Kidney (tissue), 14 donors: ENCODE results near the gene PROSER3. TPM values are rescaled to one million over a fixed set of nuclear protein-coding genes. Genes with fewer than 3 reads are reported as not detected.

ENCODE experiments used
- DNase-seq, 5 donors: peaks; one replicate each; pipeline ENCODE4 v3.0.0-alpha.2; 2013 to 2020
- FAIRE-seq: peaks from 2 replicates; lab custom pipeline; 2012; peaks lifted over from hg19 to GRCh38; lab: Jason Lieb, UNC
- H3K27ac ChIP-seq, 2 donors: one replicate each; pipeline ENCODE4 v1.7.0; 2013; ENCODE audit warnings: low read depth in 2 of 2, low read length in 2 of 2, inconsistent platforms in 1 of 2
- H3K27me3 ChIP-seq: one replicate; pipeline ENCODE4 v1.7.1; 2013; ENCODE audit warnings: low read length, inconsistent platforms; ENCODE audit not compliant: control insufficient read depth, insufficient read depth
- H3K36me3 ChIP-seq, 3 donors: one replicate each; pipeline versions ENCODE4 v1.7.0 to v1.7.1; 2013; ENCODE audit warnings: low read length in 3 of 3, control low read depth in 1 of 3, inconsistent platforms in 1 of 3; ENCODE audit not compliant: insufficient read depth in 3 of 3, control insufficient read depth in 2 of 3
- H3K4me1 ChIP-seq, 3 donors: one replicate each; pipeline versions ENCODE4 v1.7.0 to v1.7.1; 2013; ENCODE audit warnings: low read length in 3 of 3, inconsistent platforms in 1 of 3, low read depth in 1 of 3; ENCODE audit not compliant: control insufficient read depth in 2 of 3, insufficient read depth in 2 of 3
- H3K4me3 ChIP-seq, 3 donors: one replicate each; pipeline versions ENCODE4 v1.7.0 to v1.8.1; 2013; ENCODE audit warnings: low read length in 3 of 3, control low read depth in 1 of 3, inconsistent platforms in 1 of 3
- H3K9ac ChIP-seq, 3 donors: one replicate each; pipeline versions ENCODE4 v1.7.0 to v1.7.1; 2013; ENCODE audit warnings: low read length in 3 of 3, control low read depth in 1 of 3, inconsistent platforms in 1 of 3
- H3K9me3 ChIP-seq, 3 donors: one replicate each; pipeline versions ENCODE4 v1.7.0 to v1.7.1; 2013; ENCODE audit warnings: low read length in 3 of 3, control low read depth in 1 of 3, inconsistent platforms in 1 of 3; ENCODE audit not compliant: control insufficient read depth in 2 of 3, insufficient read depth in 1 of 3
- CTCF ChIP-seq: IDR thresholded peaks from 3 replicates; pipeline ENCODE4 v1.5.1; 2012; ENCODE audit warnings: mild to moderate bottlenecking, moderate library complexity, borderline replicate concordance; ENCODE audit not compliant: insufficient read depth; ENCODE audit errors: extremely low read depth
- intact Hi-C: fragments of 100-400 bp; cut with DNase I; formaldehyde crosslinking; loops from one replicate; pipeline ENCODE4 v1.11.1; 2022
- polyA plus RNA-seq: library from polyadenylated mRNA; stranded (reverse); fragments of 350-450 nt; fragmentation: Illumina TruSeq; extraction: RNeasy Lipid Tissue Mini Kit (QIAGEN cat#74804); gene quantifications from one replicate; pipeline ENCODE4 v1.2.3, GENCODE V29; 2014; ENCODE audit warnings: low read depth, low replicate concordance; ENCODE audit not compliant: insufficient read depth
- total RNA-seq: library from RNA; stranded (reverse); fragmentation: NEBNext Ultra II Directional; extraction: Animal tissue kit (Norgen Biotek cat#: 25700); gene quantifications from one replicate; pipeline ENCODE4 v1.2.1, GENCODE V29; 2021
- donor health status: control.
- donor health status: control.
- donor health status: control.
- donor health status: control.
- donor health status: control.
- donor health status: DM: yes; HTN: yes; CAD: no.
- donor health status: Normal renal cell carcinoma (clear cell type).

Gene PROSER3
- total and polyA plus RNA-seq, 2 donors from 2014 or later, result 2.8 to 34.9 TPM

- H3K9ac ChIP-seq, result peak overlapping the region in 2 of 3 donors; percentile 56 to 85
- H3K9me3 ChIP-seq, result no peaks in the 10 kb centered on the region
- H3K4me1 ChIP-seq, result peaks cover 0 to 15% (median 0%) of the 10 kb centered on the region in 3 donors
- H3K27ac ChIP-seq, result peak overlapping the region in 1 of 2 donors; percentile 6
- peaks cover 0 to 36% (median 17%) of the 10 kb centered on the region in 3 donors for H3K36me3 ChIP-seq
- no peaks in the 10 kb centered on the region for H3K27me3 ChIP-seq
- H3K4me3 ChIP-seq, result peak overlapping the region in 2 of 3 donors; percentile 66 to 81
- no peak for FAIRE-seq
- DNase-seq, result peak in 2 of 5 donors; percentile 59 to 76
- intact Hi-C loops, result no loop called here
- no peak for TF ChIP-seq CTCF
Observed at GRCh38 chr19:35719402-35720162, 38.4 kb upstream of the PROSER3 start.

- intact Hi-C loops, result no loop called here
- no peak overlapping the region for H3K4me3 ChIP-seq
- H3K4me1 ChIP-seq, result peaks cover 0 to 15% (median 0%) of the 10 kb centered on the region in 3 donors
- H3K9me3 ChIP-seq, result no peaks in the 10 kb centered on the region
- H3K36me3 ChIP-seq, result peaks cover 0 to 42% (median 23%) of the 10 kb centered on the region in 3 donors
- H3K27me3 ChIP-seq, result no peaks in the 10 kb centered on the region
- peak overlapping the region in 1 of 2 donors; percentile 6 for H3K27ac ChIP-seq
- TF ChIP-seq CTCF, result no peak
- no peak overlapping the region for H3K9ac ChIP-seq
- FAIRE-seq (no peak), DNase-seq (peak in 1 of 5 donors; percentile 72)
Observed at GRCh38 chr19:35720163-35720524, 37.8 kb upstream of the PROSER3 start.

GRCh38 chr19:35720648-35721047, 37.3 kb upstream of the PROSER3 start:
- Histone ChIP-seq H3K27ac (no peak overlapping the region), H3K36me3 (peaks cover 0 to 47% (median 28%) of the 10 kb centered on the region in 3 donors), H3K4me3 (no peak overlapping the region), H3K9ac (no peak overlapping the region), H3K4me1 (peaks cover 0 to 14% (median 0%) of the 10 kb centered on the region in 3 donors), H3K27me3 (no peaks in the 10 kb centered on the region), H3K9me3 (no peaks in the 10 kb centered on the region)
- no peak for TF ChIP-seq CTCF
- DNase-seq, result peak in 1 of 5 donors; percentile 71
- no peak for FAIRE-seq
- intact Hi-C loops, result no loop called here
